Gastrocnemius medialis (tissue), 4 donors: Measurements from ENCODE around the gene ZNF580. TPM values are rescaled to one million over a fixed set of nuclear protein-coding genes. Genes with fewer than 3 reads are reported as not detected.

Experiments
- ATAC-seq, 2 donors: fragments of 150-250 bp; one replicate each; pipeline ENCODE4 v1.9.1; 2016
- DNase-seq, 2 donors: peaks; one replicate each; pipeline ENCODE4 v3.0.0-alpha.2; 2019
- H3K27ac ChIP-seq, 4 donors: fragments of 200-600 bp; sonication (generic); 1 replicate in 1 of 4; 2 replicates in 3 of 4; pipeline ENCODE4 v1.5.1; 2016 to 2018; ENCODE audit warnings: mild to moderate bottlenecking in 2 of 4, moderate library complexity in 1 of 4
- H3K27me3 ChIP-seq, 3 donors: fragments of 200-600 bp; sonication (generic) in 2 of 3; 1 replicate in 1 of 3; 2 replicates in 2 of 3; pipeline versions ENCODE4 v1.5.1 to v1.6.0; 2016 to 2019; ENCODE audit warnings: mild to moderate bottlenecking in 1 of 3, moderate library complexity in 1 of 3
- H3K36me3 ChIP-seq, 2 donors: fragments of 200-600 bp; sonication (generic) in 1 of 2; one replicate each; pipeline ENCODE4 v1.5.1; 2017 to 2018
- H3K4me1 ChIP-seq, 2 donors: fragments of 200-600 bp; sonication (generic) in 1 of 2; one replicate each; pipeline ENCODE4 v1.5.1; 2016 to 2017; ENCODE audit warnings: mild to moderate bottlenecking in 2 of 2
- H3K4me3 ChIP-seq, 4 donors: fragments of 200-600 bp; sonication (generic) in 3 of 4; 1 replicate in 1 of 4; 2 replicates in 3 of 4; pipeline ENCODE4 v1.5.1; 2016 to 2019; ENCODE audit warnings: mild to moderate bottlenecking in 2 of 4
- H3K9me3 ChIP-seq, 3 donors: fragments of 200-600 bp; sonication (generic) in 2 of 3; 1 replicate in 1 of 3; 2 replicates in 2 of 3; pipeline ENCODE4 v1.5.1; 2016 to 2019
- CTCF ChIP-seq, 5 experiments: fragments of 450-650 bp in 3 of 5; fragments of 200-600 bp in 2 of 5; sonication (generic) in 2 of 5; IDR thresholded peaks in 4 of 5; conservative IDR thresholded peaks in 1 of 5; 1 replicate in 4 of 5; 2 replicates in 1 of 5; pipeline ENCODE4 v1.5.1; 2016 to 2019; ENCODE audit warnings: antibody characterized with exemption in 5 of 5, mild to moderate bottlenecking in 3 of 5, moderate library complexity in 3 of 5
- POLR2A ChIP-seq, 2 donors: fragments of 450-650 bp; IDR thresholded peaks; one replicate each; pipeline ENCODE4 v1.6.1; 2017; ENCODE audit warnings: antibody characterized with exemption in 2 of 2, mild to moderate bottlenecking in 2 of 2, moderate library complexity in 2 of 2
- in situ Hi-C, 4 donors: fragments of 200-750 bp; cut with MboI; loops; one replicate each; pipeline versions ENCODE4 v1.15.0 to v1.8.0; 2017; ENCODE audit warnings: low sequenced_read_pairs in 4 of 4
- intact Hi-C: fragments of 100-400 bp; cut with DNase I; formaldehyde crosslinking; loops from one replicate; pipeline ENCODE4 v1.15.1; 2023; ENCODE audit warnings: low total_unique reads
- total RNA-seq, 4 donors: library from RNA; depleted of rRNA; stranded (reverse); fragments of >200 nt; gene quantifications; one replicate each; pipeline versions ENCODE4 v1.1.0 to v1.2.3, GENCODE V29; 2016

Gene ZNF580
- total RNA-seq, 4 donors from 2014 or later, result 1.5 to 12.3 (median 7.2) TPM

DNA sequence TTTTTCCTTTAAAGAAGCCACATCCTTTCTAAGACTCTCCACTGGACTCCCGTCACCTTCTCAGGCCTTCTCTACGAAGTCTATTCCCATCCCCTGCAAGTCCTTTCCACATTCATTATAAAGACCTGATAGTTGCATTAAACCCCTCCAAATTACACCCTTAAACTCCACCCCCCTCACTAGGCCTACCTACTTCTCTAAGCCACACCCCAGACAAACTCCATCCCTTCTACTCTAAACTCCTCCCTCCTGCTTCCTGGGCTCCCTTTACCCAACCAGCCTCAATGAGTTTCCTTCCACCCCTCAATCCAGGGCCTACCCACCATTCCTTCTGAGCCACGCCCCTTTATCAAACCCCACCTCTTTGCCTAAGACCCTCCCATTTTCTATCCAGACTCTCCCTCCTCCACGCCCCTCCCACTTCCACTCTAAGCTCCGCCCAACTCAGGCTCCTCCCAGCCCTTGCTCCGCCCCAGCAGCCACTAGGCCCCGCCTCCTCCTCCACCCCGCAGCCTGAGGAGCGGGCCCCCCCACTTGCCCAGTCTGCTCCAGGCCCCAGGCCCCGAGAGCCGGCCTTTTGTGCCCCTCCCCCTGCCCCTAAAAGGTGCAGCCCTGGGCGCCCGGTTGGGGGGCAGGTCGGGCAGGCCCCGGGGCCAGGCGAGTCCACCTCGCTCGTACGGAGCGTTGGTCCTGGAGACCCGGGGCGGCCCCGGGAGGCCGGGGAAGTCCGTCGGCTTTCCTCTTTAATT, 41.9 kb upstream of the ZNF580 start:
- TF ChIP-seq CTCF (IDR thresholded peaks at IDR 0.05 in 4 of 5, conservative IDR thresholded peaks at IDR 0.05 in 1 of 5), result no peak
- TF ChIP-seq POLR2A (IDR thresholded peaks at IDR 0.05), result peak; percentile 66 to 69
- Histone ChIP-seq H3K36me3 (peaks cover 0 to 10% of the 10 kb centered on the region in 2 donors), H3K4me1 (peaks cover 13 to 23% of the 10 kb centered on the region in 2 donors), H3K9me3 (no peaks in the 10 kb centered on the region), H3K4me3 (peak overlapping the region; percentile 75 to 95 (median 86)), H3K27me3 (no peaks in the 10 kb centered on the region), H3K27ac (peak overlapping the region; percentile 97 to 100 (median 98))
- ATAC-seq, result peak; percentile 50
- peak; percentile 92 to 95 for DNase-seq
- intact Hi-C loops, result loop anchor here (1.0 to 5.0 kb wide), 8 partner anchors 18 to 482 kb away; partner anchors contain the start of genes PPP1R12C, TNNT1, ZNF579 and ZNF628
- in situ Hi-C loops, result loop anchor here in 1 of 4 donors (5.0 kb wide), 1 partner anchor 52 kb away; the partner anchor contains the start of gene SBK3

- peaks cover 0 to 10% of the 10 kb centered on the region in 2 donors for H3K36me3 ChIP-seq
- in situ Hi-C loops (loop anchor here in 1 of 4 donors (5.0 kb wide), 1 partner anchor 52 kb away; the partner anchor contains the start of gene SBK3), intact Hi-C loops (loop anchor here (1.0 to 5.0 kb wide), 8 partner anchors 19 to 482 kb away; partner anchors contain the start of genes PPP1R12C, TNNT1, ZNF579 and ZNF628)
- peaks cover 14 to 28% of the 10 kb centered on the region in 2 donors for H3K4me1 ChIP-seq
- H3K27me3 ChIP-seq, result no peaks in the 10 kb centered on the region
- H3K4me3 ChIP-seq, result peak within 1 kb of the TSS; percentile 75 to 95 (median 86)
- peak within 1 kb of the TSS; percentile 97 to 100 (median 98) for H3K27ac ChIP-seq
- ATAC-seq, result peak; percentile 74 to 78
- no peaks in the 10 kb centered on the region for H3K9me3 ChIP-seq
- no peak for TF ChIP-seq POLR2A (IDR thresholded peaks at IDR 0.05)
- no peak for TF ChIP-seq CTCF (IDR thresholded peaks at IDR 0.05 in 4 of 5, conservative IDR thresholded peaks at IDR 0.05 in 1 of 5)
- DNase-seq, result peak; percentile 99
These were observed 41.3 kb upstream of the ZNF580 start, which contains the start of gene FIZ1 for GRCh38 chr19:55599468-55599841. TSS of gene FIZ1 (minus strand) at chr19:55599517. CDS start at chr19:55597865, 1,652 bp downstream.

GRCh38 chr19:55599842-55600661, 40.8 kb upstream of the ZNF580 start, which contains the start of gene ZNF524:
TSS of gene ZNF524 (plus strand) at chr19:55600288. CDS start at chr19:55602113, 1,825 bp downstream.
- H3K27ac ChIP-seq, result peak within 1 kb of the TSS; percentile 97 to 100 (median 98)
- peaks cover 20 to 25% of the 10 kb centered on the region in 2 donors for H3K4me1 ChIP-seq
- intact Hi-C loops, result loop anchor here (1.0 to 10.0 kb wide), 11 partner anchors 19 to 1395 kb away; partner anchors contain the start of genes KMT5C, PPP1R12C, RPS9 and TNNT1
- in situ Hi-C loops, result loop anchor here in 1 of 4 donors (5.0 kb wide), 1 partner anchor 53 kb away; the partner anchor contains the start of gene SBK3
- ATAC-seq (peak; percentile 75 to 81), DNase-seq (peak; percentile 82 to 88)
- TF ChIP-seq POLR2A (IDR thresholded peaks at IDR 0.05) (peak in 1 of 2 donors; percentile 28), CTCF (IDR thresholded peaks at IDR 0.05 in 4 of 5, conservative IDR thresholded peaks at IDR 0.05 in 1 of 5) (peak in 1 of 5 experiments; percentile 22)
- no peaks in the 10 kb centered on the region for H3K9me3 ChIP-seq
- peak within 1 kb of the TSS; percentile 75 to 95 (median 86) for H3K4me3 ChIP-seq
- peaks cover 0 to 10% of the 10 kb centered on the region in 2 donors for H3K36me3 ChIP-seq
- H3K27me3 ChIP-seq, result no peaks in the 10 kb centered on the region

GRCh38 chr19:55600662-55601028, 40.2 kb upstream of the ZNF580 start:
- H3K27me3 ChIP-seq, result no peaks in the 10 kb centered on the region
- intact Hi-C loops (loop anchor here (1.0 to 10.0 kb wide), 3 partner anchors 24 to 1396 kb away; partner anchors contain the start of genes KMT5C, RPS9 and ZNF784), in situ Hi-C loops (no loop called here)
- peak overlapping the region; percentile 75 to 95 (median 86) for H3K4me3 ChIP-seq
- ATAC-seq, result no peak
- H3K9me3 ChIP-seq, result no peaks in the 10 kb centered on the region
- H3K4me1 ChIP-seq, result peaks cover 16 to 21% of the 10 kb centered on the region in 2 donors
- peaks cover 0 to 8% of the 10 kb centered on the region in 2 donors for H3K36me3 ChIP-seq
- H3K27ac ChIP-seq, result peak overlapping the region; percentile 97 to 100 (median 98)
- TF ChIP-seq CTCF (IDR thresholded peaks at IDR 0.05 in 4 of 5, conservative IDR thresholded peaks at IDR 0.05 in 1 of 5), result no peak
- TF ChIP-seq POLR2A (IDR thresholded peaks at IDR 0.05), result no peak
- DNase-seq, result no peak
